A549 (cell line): ENCODE results near the gene PSG6.

Experiments used
- BHLHE40 ChIP-seq: IDR thresholded peaks from 2 replicates; pipeline ENCODE4 v1.6.1; 2012; ENCODE audit warnings: low read depth, low read length, inconsistent platforms
- EP300 ChIP-seq, 2 experiments: fragments of >200 bp; sonication (Bioruptor Twin); formaldehyde crosslinking; IDR thresholded peaks; 2 replicates in 1 of 2; 3 replicates in 1 of 2; pipeline ENCODE4 v1.6.1; 2016 to 2017
- ESRRA ChIP-seq: fragments of 150-350 bp; IDR thresholded peaks from 2 replicates; pipeline ENCODE4 v1.6.1; 2014; ENCODE audit warnings: mild to moderate bottlenecking, low read length, borderline replicate concordance
- POLR2A ChIP-seq: IDR thresholded peaks from 2 replicates; pipeline ENCODE4 v1.6.1; 2012; ENCODE audit warnings: mild to moderate bottlenecking, low read length
- POLR2AphosphoS2 ChIP-seq: conservative IDR thresholded peaks from 2 replicates; pipeline ENCODE4 v1.6.1; 2012; ENCODE audit warnings: low read length, improper control_type of control experiment, inconsistent platforms
- RNF2 ChIP-seq: fragments of 200-600 bp; sonication (generic); IDR thresholded peaks from 2 replicates; pipeline ENCODE4 v1.6.1; 2016; ENCODE audit warnings: low read depth, mild to moderate bottlenecking, antibody characterized with exemption, moderate library complexity, borderline replicate concordance
- SREBF2 ChIP-seq: fragments of 450-650 bp; IDR thresholded peaks from 2 replicates; pipeline ENCODE4 v1.6.1; 2014; ENCODE audit warnings: mild to moderate bottlenecking, moderate library complexity
- ZC3H11A ChIP-seq: fragments of 450-650 bp; IDR thresholded peaks from 2 replicates; pipeline ENCODE4 v1.6.1; 2014; ENCODE audit warnings: antibody characterized with exemption, mild to moderate bottlenecking
- TF ChIP-seq, protein P1 (sequence below): fragments of >200 bp; sonication (Bioruptor Twin); formaldehyde crosslinking; IDR thresholded peaks from 3 replicates; pipeline ENCODE4 v1.5.1; 2016
- TF ChIP-seq, protein P2 (sequence below): IDR thresholded peaks from 2 replicates; pipeline ENCODE4 v1.6.1; 2012
- TF ChIP-seq, protein P3 (sequence below): fragments of 200-600 bp; sonication (generic); IDR thresholded peaks from 2 replicates; pipeline ENCODE4 v1.6.1; 2016; ENCODE audit warnings: antibody characterized with exemption, mild to moderate bottlenecking, moderate library complexity
- TF ChIP-seq, protein P4 (sequence below): fragments of 150-350 bp; IDR thresholded peaks from 2 replicates; pipeline ENCODE4 v1.6.1; 2014; ENCODE audit warnings: low read depth, mild to moderate bottlenecking, low read length
- TF ChIP-seq, protein P5 (sequence below): IDR thresholded peaks from 2 replicates; pipeline ENCODE4 v1.6.1; 2012
- TF ChIP-seq, protein P6 (sequence below): fragments of >200 bp; sonication (Bioruptor Twin); formaldehyde crosslinking; IDR thresholded peaks from 2 replicates; pipeline ENCODE4 v1.6.1; 2016

DNA sequence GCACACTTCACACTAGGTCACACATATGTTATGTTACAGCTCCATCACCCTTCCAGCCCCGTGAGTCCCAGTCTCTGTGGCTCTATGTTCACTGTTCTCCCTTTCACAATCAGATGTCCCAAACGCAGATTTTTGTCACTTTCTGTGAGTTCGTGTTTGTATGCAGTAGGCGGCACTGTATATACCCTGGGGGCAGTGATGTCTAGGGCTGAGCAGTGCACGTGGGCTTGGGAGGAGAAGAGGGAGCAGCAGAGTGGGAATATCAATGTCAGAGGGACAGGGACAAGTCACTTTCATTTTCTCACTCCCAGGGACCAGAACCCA lies 60.2 kb downstream of the PSG6 start:
- TF ChIP-seq, protein P1, sequence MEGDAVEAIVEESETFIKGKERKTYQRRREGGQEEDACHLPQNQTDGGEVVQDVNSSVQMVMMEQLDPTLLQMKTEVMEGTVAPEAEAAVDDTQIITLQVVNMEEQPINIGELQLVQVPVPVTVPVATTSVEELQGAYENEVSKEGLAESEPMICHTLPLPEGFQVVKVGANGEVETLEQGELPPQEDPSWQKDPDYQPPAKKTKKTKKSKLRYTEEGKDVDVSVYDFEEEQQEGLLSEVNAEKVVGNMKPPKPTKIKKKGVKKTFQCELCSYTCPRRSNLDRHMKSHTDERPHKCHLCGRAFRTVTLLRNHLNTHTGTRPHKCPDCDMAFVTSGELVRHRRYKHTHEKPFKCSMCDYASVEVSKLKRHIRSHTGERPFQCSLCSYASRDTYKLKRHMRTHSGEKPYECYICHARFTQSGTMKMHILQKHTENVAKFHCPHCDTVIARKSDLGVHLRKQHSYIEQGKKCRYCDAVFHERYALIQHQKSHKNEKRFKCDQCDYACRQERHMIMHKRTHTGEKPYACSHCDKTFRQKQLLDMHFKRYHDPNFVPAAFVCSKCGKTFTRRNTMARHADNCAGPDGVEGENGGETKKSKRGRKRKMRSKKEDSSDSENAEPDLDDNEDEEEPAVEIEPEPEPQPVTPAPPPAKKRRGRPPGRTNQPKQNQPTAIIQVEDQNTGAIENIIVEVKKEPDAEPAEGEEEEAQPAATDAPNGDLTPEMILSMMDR: no peak; the same call in 2 of the 3 replicates
- TF ChIP-seq POLR2A: no peak
- TF ChIP-seq, protein P2, sequence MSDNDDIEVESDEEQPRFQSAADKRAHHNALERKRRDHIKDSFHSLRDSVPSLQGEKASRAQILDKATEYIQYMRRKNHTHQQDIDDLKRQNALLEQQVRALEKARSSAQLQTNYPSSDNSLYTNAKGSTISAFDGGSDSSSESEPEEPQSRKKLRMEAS: no peak
- TF ChIP-seq, protein P3, sequence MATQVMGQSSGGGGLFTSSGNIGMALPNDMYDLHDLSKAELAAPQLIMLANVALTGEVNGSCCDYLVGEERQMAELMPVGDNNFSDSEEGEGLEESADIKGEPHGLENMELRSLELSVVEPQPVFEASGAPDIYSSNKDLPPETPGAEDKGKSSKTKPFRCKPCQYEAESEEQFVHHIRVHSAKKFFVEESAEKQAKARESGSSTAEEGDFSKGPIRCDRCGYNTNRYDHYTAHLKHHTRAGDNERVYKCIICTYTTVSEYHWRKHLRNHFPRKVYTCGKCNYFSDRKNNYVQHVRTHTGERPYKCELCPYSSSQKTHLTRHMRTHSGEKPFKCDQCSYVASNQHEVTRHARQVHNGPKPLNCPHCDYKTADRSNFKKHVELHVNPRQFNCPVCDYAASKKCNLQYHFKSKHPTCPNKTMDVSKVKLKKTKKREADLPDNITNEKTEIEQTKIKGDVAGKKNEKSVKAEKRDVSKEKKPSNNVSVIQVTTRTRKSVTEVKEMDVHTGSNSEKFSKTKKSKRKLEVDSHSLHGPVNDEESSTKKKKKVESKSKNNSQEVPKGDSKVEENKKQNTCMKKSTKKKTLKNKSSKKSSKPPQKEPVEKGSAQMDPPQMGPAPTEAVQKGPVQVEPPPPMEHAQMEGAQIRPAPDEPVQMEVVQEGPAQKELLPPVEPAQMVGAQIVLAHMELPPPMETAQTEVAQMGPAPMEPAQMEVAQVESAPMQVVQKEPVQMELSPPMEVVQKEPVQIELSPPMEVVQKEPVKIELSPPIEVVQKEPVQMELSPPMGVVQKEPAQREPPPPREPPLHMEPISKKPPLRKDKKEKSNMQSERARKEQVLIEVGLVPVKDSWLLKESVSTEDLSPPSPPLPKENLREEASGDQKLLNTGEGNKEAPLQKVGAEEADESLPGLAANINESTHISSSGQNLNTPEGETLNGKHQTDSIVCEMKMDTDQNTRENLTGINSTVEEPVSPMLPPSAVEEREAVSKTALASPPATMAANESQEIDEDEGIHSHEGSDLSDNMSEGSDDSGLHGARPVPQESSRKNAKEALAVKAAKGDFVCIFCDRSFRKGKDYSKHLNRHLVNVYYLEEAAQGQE: no peak
- no peak for TF ChIP-seq POLR2AphosphoS2
- no peak for TF ChIP-seq RNF2
- TF ChIP-seq BHLHE40: no peak
- TF ChIP-seq, protein P4, sequence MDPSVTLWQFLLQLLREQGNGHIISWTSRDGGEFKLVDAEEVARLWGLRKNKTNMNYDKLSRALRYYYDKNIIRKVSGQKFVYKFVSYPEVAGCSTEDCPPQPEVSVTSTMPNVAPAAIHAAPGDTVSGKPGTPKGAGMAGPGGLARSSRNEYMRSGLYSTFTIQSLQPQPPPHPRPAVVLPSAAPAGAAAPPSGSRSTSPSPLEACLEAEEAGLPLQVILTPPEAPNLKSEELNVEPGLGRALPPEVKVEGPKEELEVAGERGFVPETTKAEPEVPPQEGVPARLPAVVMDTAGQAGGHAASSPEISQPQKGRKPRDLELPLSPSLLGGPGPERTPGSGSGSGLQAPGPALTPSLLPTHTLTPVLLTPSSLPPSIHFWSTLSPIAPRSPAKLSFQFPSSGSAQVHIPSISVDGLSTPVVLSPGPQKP: no peak
- TF ChIP-seq EP300 (IDR thresholded peaks at IDR 0.05): no peak
- TF ChIP-seq SREBF2: no peak
- TF ChIP-seq, protein P5, sequence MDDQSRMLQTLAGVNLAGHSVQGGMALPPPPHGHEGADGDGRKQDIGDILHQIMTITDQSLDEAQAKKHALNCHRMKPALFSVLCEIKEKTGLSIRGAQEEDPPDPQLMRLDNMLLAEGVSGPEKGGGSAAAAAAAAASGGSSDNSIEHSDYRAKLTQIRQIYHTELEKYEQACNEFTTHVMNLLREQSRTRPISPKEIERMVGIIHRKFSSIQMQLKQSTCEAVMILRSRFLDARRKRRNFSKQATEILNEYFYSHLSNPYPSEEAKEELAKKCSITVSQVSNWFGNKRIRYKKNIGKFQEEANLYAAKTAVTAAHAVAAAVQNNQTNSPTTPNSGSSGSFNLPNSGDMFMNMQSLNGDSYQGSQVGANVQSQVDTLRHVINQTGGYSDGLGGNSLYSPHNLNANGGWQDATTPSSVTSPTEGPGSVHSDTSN: no peak
- TF ChIP-seq ESRRA: no peak
- TF ChIP-seq, protein P6, sequence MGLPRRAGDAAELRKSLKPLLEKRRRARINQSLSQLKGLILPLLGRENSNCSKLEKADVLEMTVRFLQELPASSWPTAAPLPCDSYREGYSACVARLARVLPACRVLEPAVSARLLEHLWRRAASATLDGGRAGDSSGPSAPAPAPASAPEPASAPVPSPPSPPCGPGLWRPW: no peak
- no peak for TF ChIP-seq ZC3H11A
